Glomerular visceral epithelial cell (primary cell): ENCODE data around the gene ARID5B.

Experiments used
- DNase-seq: peaks from one replicate; pipeline ENCODE4 v3.0.0-alpha.2; 2016; ENCODE audit errors: extremely low spot score

The ARID5B gene

DNA sequence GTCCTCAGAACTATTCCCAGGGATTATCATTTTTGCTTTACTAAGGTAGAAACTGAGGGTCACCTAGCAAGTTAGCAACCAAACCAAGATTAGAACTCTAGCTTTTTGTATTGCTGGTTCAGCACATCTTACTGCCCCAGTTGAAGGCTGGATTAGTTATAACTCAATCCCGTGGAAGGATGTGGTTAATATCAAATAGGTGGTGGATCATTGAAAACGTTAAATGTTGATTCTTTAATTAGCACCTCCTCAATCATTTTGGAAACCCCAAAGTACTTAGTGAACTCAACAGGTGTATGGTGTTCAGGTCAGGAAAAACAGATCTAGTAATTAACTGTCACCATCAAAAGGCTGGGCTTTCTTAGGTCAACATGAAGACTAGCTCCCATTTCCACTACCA, 152.4 kb downstream of the ARID5B start:
- DNase-seq = no peak

DNA sequence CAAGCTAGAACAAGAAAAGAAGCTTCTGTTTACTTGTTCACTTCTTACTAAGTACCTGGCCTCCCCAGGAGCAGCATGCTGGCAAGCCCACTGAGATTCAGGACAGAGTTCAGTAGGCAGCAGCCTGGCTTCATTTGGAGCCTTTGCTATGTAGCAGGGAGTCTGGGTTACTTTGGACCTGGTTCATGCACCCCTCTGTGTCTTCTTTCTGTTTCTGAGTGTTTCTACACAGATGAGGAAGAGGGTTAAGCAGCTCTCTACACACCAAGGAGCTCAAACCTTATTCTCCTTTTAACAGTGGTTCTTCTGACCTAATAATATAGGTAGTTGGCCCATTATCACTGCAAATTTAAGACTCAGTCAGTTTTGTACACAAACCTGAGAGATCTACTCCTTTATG, 152.9 kb downstream of the ARID5B start:
- DNase-seq = no peak

DNA sequence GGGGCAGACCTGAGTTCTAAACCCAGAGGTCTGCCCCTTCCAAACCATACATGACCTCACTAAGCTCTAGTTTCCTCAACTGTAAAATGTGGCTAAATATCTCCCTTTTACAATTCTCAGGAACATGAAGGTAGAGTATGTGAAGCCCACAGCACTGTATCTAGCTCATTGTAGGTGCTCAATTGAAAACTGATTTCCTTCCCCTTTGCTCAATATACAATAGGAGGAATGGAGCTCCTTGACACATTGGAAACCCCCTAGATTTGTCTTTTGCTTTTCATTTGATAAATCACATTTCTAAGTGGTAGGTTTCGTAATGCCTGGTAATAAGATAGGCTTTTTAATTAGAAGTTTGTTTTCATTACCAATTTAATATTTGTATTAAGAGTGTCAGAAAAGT, 153.3 kb downstream of the ARID5B start:
- no peak for DNase-seq

GRCh38 chr10:62056219-62056618, 154.7 kb downstream of the ARID5B start:
- no peak for DNase-seq

- DNase-seq = no peak
Observed at GRCh38 chr10:62056698-62057097, 155.2 kb downstream of the ARID5B start.

DNA sequence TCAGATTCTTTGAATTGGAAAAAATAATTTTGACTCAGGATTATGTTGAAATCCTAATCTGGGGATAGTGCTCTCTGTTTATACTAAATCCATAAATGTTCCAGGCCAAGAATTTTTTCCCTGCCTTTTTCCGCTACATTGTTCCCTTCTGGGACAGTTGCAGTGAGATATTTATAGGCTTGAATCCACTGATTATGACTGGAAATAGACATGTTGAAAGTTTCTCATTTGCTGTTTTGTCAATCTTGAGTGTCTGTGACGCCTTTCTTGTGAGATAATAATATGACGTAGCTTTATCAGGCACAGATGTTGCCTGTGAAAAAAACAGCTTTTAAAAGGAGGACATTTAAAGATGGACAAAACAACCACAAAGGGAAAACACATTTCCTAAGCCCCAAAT, 155.9 kb downstream of the ARID5B start:
- no peak for DNase-seq

GRCh38 chr10:62057850-62058249, 156.4 kb downstream of the ARID5B start:
- DNase-seq = no peak

DNA sequence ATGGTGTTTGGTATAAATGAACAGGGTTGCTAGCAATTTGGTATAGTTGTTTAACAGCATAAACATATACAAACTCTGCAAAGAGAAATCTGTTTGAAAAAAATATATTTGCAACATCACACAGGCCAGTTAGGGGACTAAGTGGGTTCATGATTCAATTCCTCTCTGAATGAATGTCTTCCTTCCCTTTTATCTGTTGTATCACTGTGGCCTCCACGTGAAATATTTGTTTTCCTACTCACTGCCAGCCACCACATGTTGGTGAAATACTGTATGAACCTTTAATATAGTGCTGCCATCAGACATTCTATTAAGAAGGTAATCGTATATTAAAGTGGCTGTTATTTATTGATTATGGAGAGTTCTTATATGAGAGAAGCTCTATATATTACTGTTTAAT, 157.0 kb downstream of the ARID5B start:
- DNase-seq = no peak

GRCh38 chr10:62058896-62059216, 157.4 kb downstream of the ARID5B start:
- DNase-seq = no peak

DNA sequence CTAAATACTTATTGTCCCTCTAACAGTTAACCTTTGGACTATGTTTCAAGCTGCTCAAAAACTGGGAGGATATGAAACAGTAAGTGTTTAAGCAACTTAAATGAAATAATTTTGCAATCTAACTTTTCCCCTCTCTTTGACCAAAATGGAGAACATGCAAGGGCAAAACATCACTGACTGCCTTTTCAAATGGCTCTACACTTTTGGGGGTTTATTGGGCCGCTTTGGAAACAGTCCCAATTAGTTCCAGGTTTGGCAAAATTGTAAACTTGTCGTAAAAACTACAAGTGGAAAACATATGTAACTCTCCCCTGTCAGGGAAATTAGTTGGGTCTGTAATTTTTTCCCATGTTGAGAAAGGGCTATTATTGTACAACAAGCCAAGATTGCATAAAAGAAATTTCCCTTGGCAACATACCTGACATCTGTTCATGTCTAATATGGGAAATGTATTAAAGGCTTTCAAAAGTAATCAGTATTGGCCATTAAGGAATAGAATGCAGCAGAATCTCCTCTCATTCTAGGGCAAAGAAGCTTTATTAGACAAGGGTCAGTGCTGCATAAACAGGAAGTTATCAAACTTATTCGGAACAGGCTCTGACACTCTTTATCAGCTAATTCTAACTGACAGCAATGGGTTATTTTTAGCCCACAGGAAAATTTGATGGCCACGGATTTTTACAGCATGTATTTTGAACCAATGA, 157.9 kb downstream of the ARID5B start:
- no peak for DNase-seq

GRCh38 chr10:62062028-62062427, 160.5 kb downstream of the ARID5B start:
- no peak for DNase-seq

DNA sequence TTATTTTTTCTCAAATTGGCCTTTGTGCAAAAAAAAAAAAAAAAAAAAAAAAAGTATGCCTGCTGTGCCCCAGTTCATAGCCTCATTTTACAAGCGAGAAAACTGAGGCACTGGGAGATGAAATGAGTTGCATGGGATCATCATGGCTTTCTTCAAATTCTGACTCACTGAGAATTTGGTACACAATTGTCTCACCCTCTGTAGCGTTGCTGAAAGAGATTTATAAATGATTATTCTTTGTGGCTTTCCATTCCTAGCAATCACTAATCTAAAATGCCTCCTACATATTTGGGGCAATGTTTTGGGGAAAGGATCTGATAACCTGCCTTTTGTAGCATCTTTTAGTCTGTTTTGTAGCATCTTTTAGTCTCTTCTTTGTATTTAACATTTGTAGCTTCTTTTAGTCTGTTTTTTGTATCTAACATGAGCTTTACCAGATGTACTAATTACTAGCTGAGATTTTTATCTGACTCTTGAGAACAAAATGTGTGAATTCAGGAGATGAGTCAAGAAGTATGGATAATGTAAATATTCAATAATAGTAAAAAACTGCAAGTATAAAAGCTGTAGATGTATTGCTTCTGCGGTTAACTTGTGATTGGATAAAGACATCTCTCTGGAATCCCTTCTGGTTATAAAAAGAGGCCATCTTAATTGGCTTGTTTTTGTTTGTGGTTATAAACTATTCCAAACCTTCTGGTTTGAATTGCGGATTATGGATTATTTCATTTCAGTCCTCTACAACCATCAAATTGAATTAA, 161.4 kb downstream of the ARID5B start:
- DNase-seq = no peak

DNA sequence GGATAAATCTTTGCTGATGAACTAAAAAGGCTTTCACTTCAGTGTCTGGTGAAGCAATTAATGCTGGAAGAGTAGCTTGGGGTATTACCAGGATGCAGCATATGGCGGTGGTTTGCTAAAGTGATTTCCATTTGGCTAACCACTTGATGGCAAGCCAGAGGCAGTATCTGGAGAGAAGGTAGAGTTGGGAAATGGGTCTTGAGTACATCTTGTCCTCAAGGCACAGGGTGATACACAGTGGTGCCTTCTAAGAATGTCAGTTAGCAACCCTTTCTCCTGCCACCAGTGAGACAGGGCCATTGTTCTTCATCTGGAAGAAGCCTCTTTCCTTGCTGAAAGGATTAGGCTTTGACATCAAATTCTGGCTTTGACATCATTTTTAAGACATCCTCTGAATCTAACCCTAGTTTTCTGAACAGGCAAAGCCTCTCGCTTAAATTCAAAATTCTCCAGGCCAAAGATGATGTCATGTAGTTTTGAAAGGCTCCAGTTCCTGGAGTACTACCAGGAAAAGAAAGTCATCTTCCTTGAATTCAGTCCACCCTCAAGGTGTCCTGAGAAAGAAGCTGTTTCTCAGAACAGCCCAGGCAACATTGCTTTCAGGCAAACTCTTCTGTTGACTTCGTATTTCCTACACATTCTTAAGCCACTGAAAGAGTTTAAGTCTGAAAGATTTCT, 162.4 kb downstream of the ARID5B start:
- no peak for DNase-seq

DNA sequence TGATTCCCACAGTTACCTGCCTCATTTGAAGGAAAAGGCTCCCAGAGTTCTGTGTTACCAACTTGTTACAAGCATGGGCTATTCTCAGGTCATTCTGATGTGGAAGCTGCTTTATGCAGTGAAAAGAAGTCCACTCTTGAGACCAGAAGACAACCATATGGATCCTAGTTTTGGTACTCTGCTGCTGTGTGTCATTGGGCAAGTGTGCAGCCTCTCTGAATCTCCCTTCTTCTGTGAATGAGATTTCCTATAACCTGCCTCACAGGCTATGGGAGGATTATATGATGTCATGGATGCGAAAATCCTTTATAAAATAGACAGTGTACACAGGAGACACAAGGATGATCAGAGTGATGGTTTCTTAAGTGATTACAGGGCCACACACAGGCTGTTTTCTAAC, 166.1 kb downstream of the ARID5B start:
- DNase-seq = no peak

DNA sequence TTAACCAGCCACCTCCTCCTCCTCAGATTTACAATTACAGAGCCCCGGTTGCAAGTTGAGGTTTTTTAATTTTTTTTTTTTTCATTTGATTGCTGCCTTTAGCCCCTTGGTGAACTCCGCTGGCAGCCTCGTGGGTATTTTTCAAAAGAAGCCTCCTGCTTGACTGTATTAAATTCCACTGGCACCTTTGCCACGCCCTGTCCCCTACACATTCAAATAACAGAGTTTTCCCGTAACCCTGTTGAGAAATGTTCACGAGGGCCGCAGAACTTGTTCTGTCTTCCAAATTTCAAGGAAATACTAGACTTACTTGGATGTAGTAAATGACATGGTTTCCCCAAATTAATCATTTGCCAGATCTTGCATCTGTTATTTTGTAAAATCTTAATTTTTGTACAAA, 167.0 kb downstream of the ARID5B start:
- DNase-seq = no peak

DNA sequence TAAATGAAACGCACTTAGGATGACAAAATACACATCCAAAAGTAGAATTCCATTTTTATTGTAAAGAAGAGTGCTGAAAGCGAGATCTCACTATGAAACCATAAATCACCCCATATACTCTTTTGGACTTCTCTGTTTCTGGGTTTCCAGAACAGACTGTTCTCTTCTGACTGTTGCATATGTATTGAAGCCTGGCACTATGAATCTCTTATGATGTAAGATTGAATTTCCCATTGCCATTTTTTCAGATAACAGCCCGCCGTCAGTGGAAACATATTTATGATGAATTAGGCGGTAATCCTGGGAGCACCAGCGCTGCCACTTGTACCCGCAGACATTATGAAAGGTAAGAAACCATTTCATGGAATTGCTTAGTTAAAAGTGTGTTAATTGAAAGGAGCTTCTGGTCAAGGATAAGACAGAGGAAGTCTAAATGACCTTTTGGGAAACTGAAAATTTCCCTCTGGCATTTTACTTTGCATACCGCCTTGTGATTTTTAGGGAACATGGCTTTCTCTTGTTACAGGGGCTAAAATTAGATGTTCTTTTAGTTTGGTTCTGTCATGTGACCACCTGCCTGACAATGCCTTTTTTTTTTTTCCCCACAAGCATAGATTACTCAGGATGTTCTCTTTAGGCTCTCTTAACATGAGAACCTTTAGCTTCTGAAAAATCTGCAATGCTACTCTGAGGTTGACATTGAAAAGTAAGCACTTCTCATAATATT, 168.1 kb downstream of the ARID5B start:
- no peak for DNase-seq

DNA sequence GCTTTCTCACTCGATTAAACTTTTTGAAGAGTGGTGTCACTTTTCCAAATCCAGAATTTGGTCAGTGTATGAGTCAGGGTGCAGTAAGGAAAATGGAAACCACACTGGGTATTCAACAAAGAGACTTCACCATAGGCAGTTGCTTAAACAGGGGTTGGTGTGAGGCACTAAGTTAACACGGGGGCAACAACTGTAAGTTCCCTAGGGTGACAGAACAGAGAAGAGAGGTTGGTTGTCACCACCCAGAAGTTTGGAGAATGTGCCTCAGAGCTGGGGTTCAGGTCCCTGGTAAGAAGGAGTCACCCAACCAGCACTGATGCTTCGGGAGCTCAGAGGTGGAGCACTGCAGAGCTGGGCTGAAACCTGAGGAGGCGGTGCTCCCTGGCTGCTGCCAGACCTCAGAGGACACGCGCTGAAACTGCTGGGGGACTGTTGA, 170.4 kb downstream of the ARID5B start:
- peak; percentile 34 for DNase-seq

GRCh38 chr10:62072901-62073300, 171.4 kb downstream of the ARID5B start:
- no peak for DNase-seq

DNA sequence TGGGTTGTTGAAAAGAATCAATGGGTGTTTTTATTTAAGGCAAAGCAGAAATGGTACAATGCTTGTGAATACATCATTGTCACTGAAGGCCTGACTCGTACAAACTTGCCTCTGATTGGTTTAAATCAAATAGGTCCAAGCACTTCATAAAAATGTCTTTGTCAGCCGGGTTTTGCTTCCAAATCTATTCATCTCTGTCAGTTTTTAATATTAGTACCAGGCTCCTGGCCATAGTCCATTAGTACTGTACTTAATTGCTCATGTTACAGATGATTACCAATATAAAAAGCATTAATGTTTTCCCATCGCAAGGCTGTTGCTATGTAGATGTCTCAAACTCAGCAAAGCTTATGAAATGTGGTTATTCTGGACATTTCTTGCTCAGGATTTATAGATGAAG, 171.9 kb downstream of the ARID5B start:
- no peak for DNase-seq

- no peak for DNase-seq
Observed at GRCh38 chr10:62075414-62075813, 173.9 kb downstream of the ARID5B start.

DNA sequence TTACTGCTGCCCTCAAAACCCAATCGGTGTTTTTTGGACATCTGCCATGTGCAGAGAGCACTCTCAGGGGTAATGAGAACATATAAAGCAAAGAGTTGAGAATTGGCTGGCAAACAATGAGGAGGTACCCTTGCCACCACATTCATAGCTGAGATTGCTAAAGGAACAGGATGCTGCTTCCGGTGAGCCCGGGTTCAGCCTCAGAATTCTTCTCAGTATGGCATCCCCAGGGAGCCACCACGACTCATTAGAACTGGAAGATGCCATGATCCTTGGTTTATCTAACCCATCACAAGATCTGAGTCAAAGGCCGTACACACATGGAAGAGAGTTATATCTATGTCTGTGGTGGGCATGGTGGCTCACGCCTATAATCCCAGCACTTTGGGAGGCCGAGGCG, 174.4 kb downstream of the ARID5B start:
- no peak for DNase-seq

DNA sequence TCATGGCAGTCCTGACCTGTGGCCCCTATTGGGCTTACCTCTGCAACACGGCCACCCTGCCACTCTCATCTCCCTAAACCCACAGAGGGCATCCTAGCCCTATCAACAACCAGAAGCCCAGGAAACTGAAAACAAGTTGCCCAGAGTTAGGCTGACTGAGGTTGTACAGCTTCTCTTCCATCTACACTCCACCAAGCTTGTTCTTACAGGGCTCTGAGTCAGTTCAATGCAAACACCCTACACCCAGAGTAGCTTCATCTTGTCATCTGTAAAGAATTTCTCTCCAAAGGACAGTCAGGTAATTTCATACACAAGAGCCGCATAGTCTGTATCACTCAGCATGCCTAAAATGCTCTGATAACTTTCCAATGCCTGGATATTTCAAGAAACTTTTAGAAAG, 175.4 kb downstream of the ARID5B start:
- DNase-seq = peak; percentile 77
